Posterior cingulate gyrus (tissue), 11 donors: ENCODE measurements around the gene CTRL.
A peak's percentile ranks its signal among the peaks of the same experiment; 100 is the strongest.
"Not testable (repeated sequence)": the region's sequence is repeated elsewhere in the genome, so short reads cannot be mapped to it uniquely, and the experiment has no call there.

Experiments used
- DNase-seq, 10 donors: peaks; one replicate each; pipeline versions ENCODE4 v3.0.0 to v3.0.0-alpha.2; 2020 to 2021; ENCODE audit warnings: mixed read lengths in 3 of 10
- intact Hi-C: fragments of 100-400 bp; cut with DNase I; formaldehyde crosslinking; loops from one replicate; pipeline ENCODE4 v1.15.1; 2023

The CTRL gene

DNA sequence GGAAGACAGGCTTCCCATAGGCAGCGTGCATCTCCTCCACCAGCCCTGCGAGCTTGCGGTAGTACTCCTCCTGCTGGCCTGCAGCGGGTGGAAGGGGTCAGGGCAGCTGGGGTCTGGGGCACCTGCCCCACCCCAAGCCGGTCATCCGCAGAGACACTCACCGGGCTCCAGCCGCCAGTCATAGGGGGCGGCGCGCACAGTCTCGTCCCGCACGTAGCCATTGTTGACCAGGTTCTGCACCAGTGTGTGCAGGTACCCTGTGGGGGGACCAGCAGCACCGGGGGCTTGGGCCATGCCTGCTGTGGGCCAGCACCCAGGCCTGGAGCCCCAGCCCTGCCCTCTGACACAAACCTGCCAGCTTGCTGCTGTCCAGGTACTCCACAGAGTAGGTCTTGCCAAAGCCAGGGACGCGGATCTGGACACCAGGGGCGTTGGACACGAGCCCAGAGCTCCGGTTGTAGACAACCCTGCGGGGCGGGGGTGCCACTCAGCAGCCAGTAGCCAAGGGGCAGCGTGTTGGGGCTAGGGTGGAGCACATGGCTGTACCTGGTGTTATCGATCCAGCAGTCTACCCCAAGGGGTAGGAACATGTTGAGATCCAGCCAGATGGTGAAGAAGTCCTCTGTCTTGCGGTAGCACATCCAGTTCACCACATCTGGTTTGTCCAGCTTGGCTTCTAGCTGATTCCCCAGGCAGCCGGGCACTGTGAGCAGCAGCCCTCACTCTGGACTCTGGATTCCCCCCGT is 11.0 kb upstream of the CTRL start:
- intact Hi-C loops: no loop called here
- peak in 1 of 10 donors; percentile 66 for DNase-seq

DNA sequence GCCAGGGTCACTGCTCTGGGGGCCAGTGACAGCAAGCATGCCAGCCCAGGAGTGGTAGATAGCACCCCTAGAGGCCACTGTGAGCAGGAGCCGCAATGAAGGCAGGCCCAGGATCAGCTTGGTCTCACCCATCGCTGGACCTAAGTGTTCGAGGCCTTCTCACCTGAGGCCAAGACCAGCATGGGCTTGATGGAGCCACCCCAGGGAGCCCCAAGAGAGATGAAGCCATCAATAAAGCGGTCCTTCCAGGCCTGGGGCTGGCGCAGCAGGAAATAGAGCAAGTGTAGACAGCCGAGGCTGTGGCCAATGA is 10.5 kb upstream of the CTRL start:
- intact Hi-C loops: no loop called here
- DNase-seq: peak in 1 of 10 donors; percentile 67

DNA sequence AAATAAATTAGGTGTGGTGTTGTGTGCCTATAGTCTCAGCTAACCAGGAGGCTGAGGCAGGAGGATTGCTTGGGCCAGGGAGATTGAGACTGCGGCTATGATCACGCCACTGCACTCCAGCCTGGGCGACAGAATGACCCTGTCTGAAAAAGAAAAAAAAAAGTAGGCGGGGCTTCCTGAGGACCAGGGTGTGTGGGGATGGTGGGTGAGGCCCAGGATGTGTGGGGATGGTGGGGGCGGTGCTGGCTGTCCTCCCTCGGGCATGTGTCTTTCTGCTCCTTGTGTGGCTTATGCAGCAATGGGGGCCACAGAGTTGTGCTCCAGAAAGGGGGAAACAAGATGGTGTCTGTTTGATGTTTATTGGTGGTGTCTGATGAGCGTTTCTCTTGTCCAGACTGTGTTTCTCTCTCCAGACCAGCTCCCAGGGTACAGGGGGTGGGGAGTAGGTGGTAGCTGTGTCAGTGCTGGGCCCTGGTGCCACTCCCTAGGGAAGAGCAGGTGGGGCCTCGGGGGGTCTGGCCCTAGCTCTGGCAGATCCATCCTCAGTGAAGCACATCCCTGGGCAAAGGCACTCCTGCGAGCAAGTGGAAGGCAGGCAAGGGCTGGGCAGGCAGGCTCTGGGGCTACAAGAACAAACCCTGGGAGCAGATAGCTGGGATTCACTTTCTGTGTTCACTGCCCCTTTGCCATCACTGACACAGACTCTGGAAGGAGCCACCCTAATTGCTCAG is 10.0 kb upstream of the CTRL start:
- no peak for DNase-seq
- intact Hi-C loops: no loop called here

DNA sequence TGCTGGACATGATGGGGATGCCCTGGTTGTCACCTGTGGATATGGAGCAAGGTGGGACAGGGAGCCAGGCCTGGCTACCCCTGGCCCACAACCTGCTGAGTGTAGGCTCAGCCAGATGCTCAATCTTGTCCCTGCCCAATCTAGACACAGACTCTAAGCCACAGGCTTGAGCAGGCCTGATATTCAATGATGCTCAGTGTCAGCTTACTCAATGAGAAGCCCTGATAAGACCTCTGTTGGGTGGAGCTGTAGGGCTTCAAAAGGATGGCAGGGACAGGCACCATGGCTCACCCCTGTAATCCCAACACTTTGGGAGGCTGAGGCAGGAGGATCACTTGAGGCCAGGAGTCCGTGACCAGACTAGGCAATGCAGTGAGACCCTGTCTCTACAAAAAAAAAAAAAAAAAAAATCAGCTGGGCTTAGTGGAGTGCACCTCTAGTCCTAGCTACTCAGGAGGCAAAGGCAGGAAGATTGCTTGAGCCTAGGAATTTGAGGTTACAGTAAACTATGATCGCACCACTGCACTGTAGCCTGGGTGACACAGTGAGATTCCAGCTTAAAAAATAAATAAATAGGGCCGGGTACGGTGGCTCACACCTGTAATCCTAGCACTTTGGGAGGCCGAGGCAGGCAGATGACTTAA is 8.9 kb upstream of the CTRL start:
- DNase-seq: no peak
- intact Hi-C loops: no loop called here

DNA sequence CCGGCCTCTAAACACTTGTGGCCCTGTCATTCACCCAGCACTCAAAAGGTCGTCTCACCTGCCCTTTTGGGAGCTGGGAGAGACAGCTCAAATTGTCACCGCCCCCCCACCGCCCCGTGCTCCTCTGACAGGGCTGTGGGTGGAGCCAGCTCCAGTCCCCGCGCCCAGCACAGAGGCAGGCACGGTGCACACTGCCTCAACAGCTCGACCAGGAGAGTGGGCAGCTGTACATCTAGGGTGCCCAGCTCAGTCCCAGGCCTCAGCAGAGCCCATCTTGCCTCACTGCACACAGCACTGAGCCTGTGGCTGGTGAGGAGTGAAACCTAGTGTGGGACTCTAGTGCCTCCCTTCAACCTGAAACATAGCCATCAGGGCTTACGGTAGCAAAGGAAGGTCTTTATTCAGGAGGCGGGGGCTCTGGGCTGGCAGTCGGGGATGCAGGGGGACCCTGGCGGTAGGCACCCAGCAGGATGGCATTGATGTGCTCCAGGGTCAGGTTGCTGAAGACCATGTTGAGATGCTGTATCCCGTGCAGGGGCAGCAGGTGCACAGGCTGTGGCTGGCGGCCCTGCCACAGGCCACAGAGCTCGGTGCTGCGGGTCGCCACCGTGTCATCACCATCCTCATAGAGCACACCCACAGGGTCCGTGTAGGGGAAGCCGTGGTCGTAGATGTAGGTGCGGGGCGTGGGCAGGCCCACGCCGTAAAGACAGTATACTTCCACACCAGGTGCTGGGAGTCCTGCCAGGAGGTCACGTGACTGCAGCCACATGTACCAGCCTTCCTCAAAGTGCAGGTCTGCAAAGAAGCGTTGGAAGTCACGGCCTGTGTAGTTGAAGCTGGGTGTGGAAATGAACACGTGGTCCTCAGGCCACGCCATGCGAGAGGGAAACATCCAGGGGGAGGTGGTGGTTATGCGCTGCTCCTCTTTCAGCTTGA is 8.1 kb upstream of the CTRL start:
- intact Hi-C loops: loop anchor here (5.0 to 10.0 kb wide), 2 partner anchors 85 to 103 kb away; partner anchors contain the start of genes DDX28 and DUS2
- DNase-seq: no peak

DNA sequence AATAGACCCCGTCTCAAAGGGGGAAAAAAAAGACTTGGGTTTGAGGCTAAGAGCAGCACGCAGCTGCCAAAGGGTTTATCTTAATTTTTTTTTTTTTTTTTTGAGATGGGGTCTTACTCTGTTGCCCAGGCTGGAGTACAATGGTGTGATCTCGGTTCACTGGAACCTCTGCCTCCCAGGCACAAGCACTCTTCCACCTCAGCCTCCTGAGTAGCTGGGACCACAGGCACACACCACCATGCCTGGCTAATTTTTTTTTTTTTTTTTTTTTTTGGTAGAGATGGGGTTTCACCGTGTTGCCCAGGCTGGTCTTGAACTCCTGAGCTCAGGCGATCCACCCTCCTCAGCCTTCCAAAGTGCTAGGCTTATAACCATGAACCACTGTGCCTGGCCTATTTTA is 6.1 kb upstream of the CTRL start:
- not testable (repeated sequence) for DNase-seq
- intact Hi-C loops: loop anchor here (5.0 to 10.0 kb wide), 2 partner anchors 87 to 105 kb away; partner anchors contain the start of genes DDX28 and DUS2

DNA sequence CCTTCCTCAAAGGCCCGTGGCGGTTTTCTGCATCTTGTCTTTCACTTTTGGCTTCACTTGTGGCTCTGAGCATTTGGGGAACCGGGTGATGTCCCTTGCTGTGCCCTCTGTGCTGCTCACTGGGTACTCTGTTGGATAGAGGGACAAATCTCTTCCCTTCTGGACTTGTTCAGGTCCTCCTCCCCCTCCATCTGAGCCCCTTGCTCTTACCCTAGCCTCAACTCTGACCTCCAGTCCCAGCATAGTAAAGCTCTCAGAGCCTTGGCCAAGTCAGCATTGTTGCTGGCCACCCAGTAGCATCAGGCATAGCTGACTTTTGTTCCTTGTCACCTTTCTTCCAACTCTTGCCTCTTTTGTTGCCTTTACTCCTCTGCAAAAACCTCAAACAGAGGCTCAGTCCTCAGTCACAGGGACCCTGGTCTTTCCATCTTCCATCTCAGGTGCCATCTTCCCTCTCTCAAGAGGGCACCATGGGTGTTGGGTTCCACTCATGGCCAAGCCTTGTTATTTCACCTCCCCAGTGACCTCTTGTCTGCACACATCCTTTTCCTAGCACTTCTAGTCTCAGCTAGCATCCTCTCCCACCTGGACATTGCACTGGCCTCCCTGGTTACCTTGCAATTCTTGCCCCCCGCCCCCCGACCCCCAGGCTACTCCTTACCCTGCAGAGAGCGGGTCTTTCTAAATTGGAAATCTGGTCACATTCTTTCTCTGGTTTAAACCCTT is 5.4 kb upstream of the CTRL start:
- no peak for DNase-seq
- intact Hi-C loops: loop anchor here (5.0 to 10.0 kb wide), 2 partner anchors 88 to 105 kb away; partner anchors contain the start of genes DDX28 and DUS2

DNA sequence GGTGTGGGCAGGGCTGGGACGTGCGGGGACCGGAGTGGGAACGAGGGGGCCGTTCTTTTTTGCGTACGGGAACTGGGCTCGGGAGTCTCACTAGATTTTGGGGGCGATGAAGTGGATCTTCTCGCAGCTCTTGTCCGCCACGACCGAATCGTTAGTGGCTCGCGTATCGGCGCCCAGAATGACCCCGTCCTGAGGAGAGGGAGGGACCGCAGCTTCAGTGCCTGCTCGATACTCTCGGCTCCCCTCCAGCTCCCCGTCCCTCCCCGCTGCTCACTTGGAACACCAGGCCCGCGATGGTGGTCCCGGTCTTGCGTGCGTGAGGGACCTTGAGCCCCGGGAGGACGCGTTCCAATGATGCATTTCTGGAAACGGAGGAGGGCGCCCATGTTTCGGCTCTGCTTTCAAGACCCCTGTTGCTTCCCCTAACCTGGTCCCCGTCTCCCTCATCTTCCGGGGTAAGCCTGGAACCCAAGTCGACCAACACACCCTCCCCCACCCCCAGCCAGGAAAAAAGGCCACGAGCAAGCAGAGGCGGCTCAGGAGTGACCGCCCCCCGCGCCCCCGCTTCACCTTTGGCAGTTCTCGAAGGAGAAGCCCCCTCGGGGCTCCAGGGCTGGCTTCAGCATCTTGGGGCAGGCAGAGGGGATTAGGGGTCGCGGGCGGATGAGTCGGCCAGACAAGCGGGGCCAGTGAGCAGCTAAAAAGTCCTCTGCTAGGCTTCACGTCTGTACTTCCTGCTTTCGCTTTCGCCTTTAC is 4.6 kb upstream of the CTRL start, which contains the start of gene PSMB10:
Gene PSMB10 (minus strand): TSS at position 727 of the 756 bp plus-strand sequence. CDS start 101 bp downstream, at position 626.
- intact Hi-C loops: loop anchor here (5.0 to 10.0 kb wide), 2 partner anchors 88 to 106 kb away; partner anchors contain the start of genes DDX28 and DUS2
- DNase-seq: peak in 5 of 10 donors; percentile 42 to 82 (median 49)

DNA sequence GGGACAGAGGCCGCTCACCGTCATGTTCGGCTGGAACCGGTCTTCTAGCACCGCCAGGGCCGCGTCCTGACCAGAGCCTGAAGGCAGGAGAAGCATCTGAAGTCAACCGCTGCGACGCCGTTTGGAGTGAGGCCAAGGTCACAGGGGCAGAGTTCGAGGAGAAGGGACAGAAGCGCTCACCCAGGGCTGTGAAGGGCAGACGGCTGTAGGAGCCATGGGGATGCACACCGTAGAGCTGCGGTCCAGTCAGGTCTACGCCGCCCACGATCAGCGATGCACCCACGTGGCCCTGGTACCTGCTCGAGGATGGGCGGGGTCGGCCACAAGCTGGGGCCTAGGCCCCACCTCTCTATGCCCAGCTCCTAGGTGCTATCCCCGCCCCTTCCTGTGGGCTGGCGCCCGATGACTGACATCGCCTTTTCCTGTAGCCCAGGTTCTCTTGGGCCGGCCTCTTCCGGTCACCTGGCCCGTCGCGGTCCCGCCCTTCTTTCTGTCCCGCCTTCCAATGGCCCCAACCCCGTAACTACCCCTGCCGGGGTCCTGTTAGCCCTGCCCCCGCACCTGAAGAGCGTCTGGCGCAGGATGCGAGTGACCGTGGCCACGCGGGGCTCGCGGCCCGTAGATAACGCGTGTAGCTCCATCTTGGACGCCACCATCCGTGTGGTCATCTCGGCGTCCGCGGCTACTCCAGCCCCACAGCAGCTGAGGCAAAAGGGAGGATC is 3.9 kb upstream of the CTRL start:
- intact Hi-C loops: loop anchor here (5.0 to 10.0 kb wide), 2 partner anchors 89 to 107 kb away; partner anchors contain the start of genes DDX28 and DUS2
- DNase-seq: peak; percentile 90 to 100 (median 98)

DNA sequence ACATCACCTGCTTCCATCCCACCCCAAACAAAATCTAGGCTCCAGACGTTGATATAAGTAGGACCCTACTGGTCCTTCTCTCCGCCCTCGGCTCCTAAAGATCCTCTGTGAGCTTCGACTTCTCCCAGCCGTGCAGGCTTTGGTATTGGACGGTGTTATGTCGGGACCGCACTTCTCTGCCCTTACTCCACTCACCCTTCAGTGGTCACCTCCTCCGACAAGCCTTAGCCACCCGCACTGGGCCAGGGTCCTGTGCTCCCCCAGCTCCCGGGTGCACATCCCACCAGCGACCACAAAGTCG is 3.4 kb upstream of the CTRL start:
- DNase-seq: no peak
- intact Hi-C loops: loop anchor here (5.0 to 10.0 kb wide), 2 partner anchors 90 to 107 kb away; partner anchors contain the start of genes DDX28 and DUS2

DNA sequence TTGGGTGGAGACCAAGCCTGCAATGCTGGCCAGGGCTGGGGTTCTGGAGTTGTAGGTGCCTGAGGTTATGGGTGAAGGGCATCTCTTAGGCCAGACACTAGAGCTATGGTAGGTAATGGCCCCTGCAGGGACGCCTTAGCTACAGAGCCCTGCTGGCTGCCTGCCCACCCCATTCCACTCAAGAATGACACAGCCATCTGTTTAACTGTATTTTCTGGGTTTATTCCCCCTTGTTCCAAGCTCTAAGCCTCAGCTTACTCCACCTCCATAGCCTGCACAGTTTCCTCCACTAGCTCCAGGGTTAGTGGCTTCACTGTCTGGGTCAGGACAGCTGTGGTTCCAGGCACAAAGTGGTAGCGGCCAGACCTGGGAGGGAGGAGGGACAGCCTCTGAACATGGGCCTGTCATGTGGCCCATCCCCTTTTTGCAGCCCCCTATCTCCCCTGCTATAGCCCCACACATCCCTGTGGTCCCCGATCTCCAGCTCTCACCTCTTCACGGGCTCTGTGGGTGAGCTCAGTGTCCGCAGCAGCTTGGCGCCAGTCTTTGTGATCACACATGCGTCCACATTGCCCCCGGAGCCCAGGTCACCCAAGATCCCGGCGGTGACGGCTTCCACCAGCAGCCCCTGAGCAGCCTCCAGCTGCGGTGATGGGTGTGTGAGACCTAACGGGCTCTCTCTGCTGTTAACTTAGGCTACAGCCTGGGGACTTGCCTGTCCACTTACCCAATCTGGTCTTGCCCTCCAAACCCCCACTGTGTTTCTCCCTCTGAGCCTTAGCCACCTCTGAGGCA is 2.8 kb upstream of the CTRL start:
- intact Hi-C loops: loop anchor here (5.0 to 10.0 kb wide), 2 partner anchors 90 to 108 kb away; partner anchors contain the start of genes DDX28 and DUS2
- no peak for DNase-seq

DNA sequence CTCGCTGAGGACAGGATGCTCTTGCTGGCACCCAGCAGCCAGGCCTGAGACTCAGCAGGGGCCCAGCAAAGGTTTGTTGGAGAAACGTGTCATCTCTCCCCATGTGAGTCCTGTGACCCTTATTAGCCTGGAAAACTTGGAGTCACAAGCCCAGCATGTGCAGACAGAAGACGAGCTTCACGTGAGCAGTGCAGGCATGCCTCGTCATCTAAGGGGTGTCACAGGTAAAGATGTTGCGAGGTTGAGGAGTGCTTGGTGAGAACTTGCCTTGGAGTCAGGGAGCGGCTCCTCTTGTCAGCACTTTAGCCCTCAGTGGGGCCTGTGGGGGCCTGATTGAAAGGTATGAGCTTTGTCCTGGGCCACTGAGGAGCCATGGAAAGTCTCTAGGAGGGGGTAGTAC is 2.1 kb upstream of the CTRL start:
- DNase-seq: no peak
- intact Hi-C loops: loop anchor here (10.0 kb wide), 1 partner anchor 91 kb away; the partner anchor contains the start of genes DDX28 and DUS2

DNA sequence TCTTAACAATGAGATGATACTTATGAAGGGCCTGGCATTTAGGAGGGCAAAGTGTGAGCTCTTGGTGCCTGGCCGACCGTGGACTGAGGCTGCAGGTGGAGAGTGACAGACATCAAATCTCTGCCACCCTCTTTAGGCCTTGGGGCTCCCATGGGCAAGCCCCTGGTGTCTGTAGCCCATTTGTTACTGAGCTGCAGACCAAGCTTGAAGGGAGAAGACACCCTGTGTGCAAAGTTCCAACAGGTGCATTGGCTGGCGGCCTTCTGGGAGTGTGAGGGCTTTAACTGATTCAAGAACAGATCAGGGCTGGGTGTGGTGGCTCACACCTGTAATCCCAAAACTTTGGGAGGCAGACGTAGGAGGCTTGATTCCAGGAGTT is 789 bp upstream of the CTRL start:
- intact Hi-C loops: loop anchor here (10.0 kb wide), 1 partner anchor 92 kb away; the partner anchor contains the start of genes DDX28 and DUS2
- DNase-seq: peak in 1 of 10 donors; percentile 58

DNA sequence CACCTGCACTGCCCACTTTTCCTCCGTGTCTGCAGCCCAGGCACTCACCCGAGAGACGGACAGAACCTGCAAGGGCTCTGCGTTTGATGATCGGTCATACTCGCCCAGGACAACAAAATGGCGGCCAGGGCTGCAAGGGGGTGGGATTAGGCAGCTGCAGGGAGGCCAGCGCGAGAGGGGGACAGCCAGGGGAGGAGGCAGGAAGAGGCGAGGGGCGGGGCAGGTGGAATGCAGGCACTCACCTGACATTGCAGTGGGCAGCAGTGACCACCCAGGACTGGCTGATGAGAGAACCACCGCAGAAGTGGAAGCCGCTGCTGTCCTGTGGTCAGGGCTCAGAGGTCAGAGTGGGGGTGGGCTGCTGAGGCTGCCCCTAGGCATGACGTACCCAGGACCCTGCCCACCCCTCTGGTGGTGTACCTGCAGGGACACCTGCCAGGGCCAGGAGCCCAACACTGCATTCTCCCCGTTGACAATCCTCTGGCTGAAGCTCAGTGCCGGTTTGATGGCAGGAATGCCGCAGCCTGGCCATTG is 917 bp downstream of the CTRL start:
- intact Hi-C loops: loop anchor here (10.0 kb wide), 1 partner anchor 94 kb away; the partner anchor contains the start of genes DDX28 and DUS2
- no peak for DNase-seq

DNA sequence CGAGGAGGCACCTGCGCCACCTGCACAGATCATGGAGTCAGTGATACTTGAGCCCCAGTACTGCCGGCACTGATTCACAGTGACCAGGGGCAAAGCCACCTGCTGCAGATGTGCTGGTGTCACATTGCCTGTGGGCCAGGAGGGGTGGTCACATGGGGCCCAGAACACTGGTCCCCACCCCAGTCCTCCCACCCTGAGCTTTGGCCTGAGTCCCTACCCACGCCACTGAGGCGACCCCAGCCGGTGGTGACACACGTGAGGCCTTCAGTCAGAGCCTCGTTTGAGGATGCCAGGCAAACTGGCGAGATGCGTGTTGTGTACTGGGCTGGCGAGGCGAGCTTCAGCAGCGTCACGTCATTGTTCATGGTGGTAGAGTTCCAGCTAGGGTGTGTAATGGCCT is 1.5 kb downstream of the CTRL start:
- intact Hi-C loops: loop anchor here (10.0 kb wide), 1 partner anchor 95 kb away; the partner anchor contains the start of genes DDX28 and DUS2
- no peak for DNase-seq
